CD4-positive, alpha-beta T cell (primary cell): ENCODE data around the gene ERF. TPM values are rescaled to one million over a fixed set of nuclear protein-coding genes. Genes with fewer than 3 reads are reported as not detected.
A peak's percentile ranks its signal among the peaks of the same experiment; 100 is the strongest.

ENCODE experiments used
- ATAC-seq: fragments of 200-7000 bp; cut with Tn5 transposase; one replicate; pipeline ENCODE4 v1.10.0; 2022; ENCODE audit warnings: mild to moderate bottlenecking; ENCODE audit not compliant: poor library complexity
- CTCF ChIA-PET: fragments of 350-600 bp; sonication (Branson Sonifier 250); formaldehyde crosslinking; loops from one replicate; lab custom pipeline; 2021; ENCODE audit warnings: antibody characterized with exemption, inconsistent platforms; lab: Charles Lee
- POLR2A ChIA-PET: fragments of 350-600 bp; sonication (Branson Sonifier 250); formaldehyde crosslinking; loops from one replicate; lab custom pipeline; 2021; ENCODE audit warnings: antibody characterized with exemption, inconsistent platforms; lab: Charles Lee
- DNase-seq, 14 experiments: peaks; one replicate each; pipeline ENCODE4 v3.0.0-alpha.2; 2013 to 2020; ENCODE audit warnings: mixed read lengths in 2 of 14
- H3K27ac ChIP-seq, 2 donors: one replicate each; pipeline versions ENCODE4 v1.5.1 to v1.7.0; 2013; ENCODE audit warnings: low read length in 2 of 2, low read depth in 1 of 2, mild to moderate bottlenecking in 1 of 2
- H3K27me3 ChIP-seq, 2 experiments: 1 replicate in 1 of 2; 2 replicates in 1 of 2; pipeline versions ENCODE4 v1.6.1 to v1.7.0; 2013; ENCODE audit warnings: low read length in 2 of 2, control low read depth in 1 of 2, mild to moderate bottlenecking in 1 of 2, moderate library complexity in 1 of 2; ENCODE audit not compliant: insufficient read depth in 2 of 2, control insufficient read depth in 1 of 2
- H3K36me3 ChIP-seq: one replicate; pipeline ENCODE4 v1.6.1; 2013; ENCODE audit warnings: low read length, control low read depth; ENCODE audit not compliant: insufficient read depth
- H3K4me1 ChIP-seq: one replicate; pipeline ENCODE4 v1.6.1; 2013; ENCODE audit warnings: low read length, control low read depth; ENCODE audit not compliant: insufficient read depth
- H3K4me3 ChIP-seq: one replicate; pipeline ENCODE4 v1.5.1; 2013; ENCODE audit warnings: mild to moderate bottlenecking, low read length, moderate library complexity
- H3K9me3 ChIP-seq, 2 experiments: 1 replicate in 1 of 2; 2 replicates in 1 of 2; pipeline versions ENCODE4 v1.6.1 to v1.7.0; 2013; ENCODE audit warnings: low read length in 2 of 2, mild to moderate bottlenecking in 2 of 2, control low read depth in 1 of 2, moderate library complexity in 1 of 2; ENCODE audit not compliant: control insufficient read depth in 1 of 2, insufficient read depth in 1 of 2
- H3K27ac Mint-ChIP-seq: one replicate; pipeline ENCODE4 v1.8.0; 2020; ENCODE audit warnings: mixed read lengths
- H3K27me3 Mint-ChIP-seq: one replicate; pipeline ENCODE4 v1.8.0; 2021; ENCODE audit warnings: mixed read lengths
- H3K36me3 Mint-ChIP-seq: one replicate; pipeline ENCODE4 v1.8.0; 2021; ENCODE audit warnings: low read depth, mixed read lengths
- H3K4me1 Mint-ChIP-seq: one replicate; pipeline ENCODE4 v1.8.0; 2021; ENCODE audit warnings: low read depth, mixed read lengths
- H3K4me3 Mint-ChIP-seq: one replicate; pipeline ENCODE4 v1.8.0; 2020; ENCODE audit warnings: mild to moderate bottlenecking, mixed read lengths
- H3K9me3 Mint-ChIP-seq: one replicate; pipeline ENCODE4 v1.8.0; 2020; ENCODE audit warnings: mixed read lengths
- CTCF ChIP-seq: fragments of 200-600 bp; IDR thresholded peaks from one replicate; pipeline ENCODE4 v1.8.0; 2022; ENCODE audit warnings: antibody characterized with exemption, mild to moderate bottlenecking
- intact Hi-C, 2 experiments: fragments of 100-400 bp; cut with DNase I in 1 of 2; cut with micrococcal nuclease in 1 of 2; formaldehyde crosslinking; loops; one replicate each; pipeline versions ENCODE4 v1.15.1 to v1.9.0; 2023 to 2025; cut with DNase I, micrococcal nuclease
- total RNA-seq, 174 experiments: library from RNA in 2 of 174; stranded (reverse) in 2 of 174; gene quantifications; one replicate each; pipeline ENCODE4 v1.2.3 and lab custom pipeline; 2021 to 2026

Gene ERF
- total RNA-seq, 2 experiments from 2014 or later, result 105 to 113 TPM

GRCh38 chr19:42214810-42215485, 40.0 kb downstream of the ERF start:
- Histone ChIP-seq H3K9me3 (no peaks in the 10 kb centered on the region), H3K27ac (peak overlapping the region; percentile 15 to 49), H3K4me3 (peak overlapping the region; percentile 67), H3K36me3 (peaks cover 51% of the 10 kb centered on the region), H3K4me1 (peaks cover 76% of the 10 kb centered on the region), H3K27me3 (no peaks in the 10 kb centered on the region)
- ChIA-PET CTCF (interaction anchor here (1.3 kb wide), 1 partner anchor 30 kb away, joined by 4 read pairs; no protein-coding TSS in a partner anchor), POLR2A (interaction anchor here (1.0 to 6.5 kb wide), 4 partner anchors 9 to 38 kb away, joined by 4 to 70 read pairs (median 9); no protein-coding TSS in a partner anchor)
- Mint-ChIP-seq H3K36me3 (peaks cover 64% of the 10 kb centered on the region), H3K4me1 (peaks cover 68% of the 10 kb centered on the region), H3K4me3 (peak overlapping the region; percentile 99), H3K27me3 (no peaks in the 10 kb centered on the region), H3K27ac (peak overlapping the region; percentile 93), H3K9me3 (no peaks in the 10 kb centered on the region)
- no peak for TF ChIP-seq CTCF
- DNase-seq (no peak), ATAC-seq (no peak)
- intact Hi-C loops, result loop anchor here (5.0 kb wide), 1 partner anchor 38 kb away; no protein-coding TSS in a partner anchor

GRCh38 chr19:42212886-42213285, 42.0 kb downstream of the ERF start:
- Mint-ChIP-seq H3K4me3 (peak overlapping the region; percentile 99), H3K27me3 (no peaks in the 10 kb centered on the region), H3K4me1 (peaks cover 70% of the 10 kb centered on the region), H3K36me3 (peaks cover 82% of the 10 kb centered on the region), H3K9me3 (no peaks in the 10 kb centered on the region), H3K27ac (peak overlapping the region; percentile 93)
- no peaks in the 10 kb centered on the region for H3K9me3 ChIP-seq
- H3K4me1 ChIP-seq, result peaks cover 73% of the 10 kb centered on the region
- ChIA-PET POLR2A (interaction anchor here (6.5 kb wide), 1 partner anchor 12 kb away, joined by 70 read pairs; no protein-coding TSS in a partner anchor), CTCF (no interaction called here)
- H3K4me3 ChIP-seq, result no peak overlapping the region
- DNase-seq, result peak in 1 of 14 experiments; percentile 25
- intact Hi-C loops, result no loop called here
- H3K36me3 ChIP-seq, result peaks cover 72% of the 10 kb centered on the region
- H3K27me3 ChIP-seq, result no peaks in the 10 kb centered on the region
- no peak for TF ChIP-seq CTCF
- no peak for ATAC-seq
- H3K27ac ChIP-seq, result peak overlapping the region in 1 of 2 donors; percentile 25

- TF ChIP-seq CTCF, result no peak
- Histone ChIP-seq H3K27me3 (no peaks in the 10 kb centered on the region), H3K36me3 (peaks cover 93% of the 10 kb centered on the region), H3K9me3 (no peaks in the 10 kb centered on the region), H3K27ac (no peak overlapping the region), H3K4me3 (no peak overlapping the region), H3K4me1 (peaks cover 88% of the 10 kb centered on the region)
- H3K27me3 Mint-ChIP-seq, result no peaks in the 10 kb centered on the region
- ATAC-seq (no peak), DNase-seq (no peak)
- ChIA-PET CTCF (no interaction called here), POLR2A (no interaction called here)
- H3K9me3 Mint-ChIP-seq, result no peaks in the 10 kb centered on the region
- intact Hi-C loops, result no loop called here
- peaks cover 91% of the 10 kb centered on the region for H3K36me3 Mint-ChIP-seq
- H3K27ac Mint-ChIP-seq, result peak overlapping the region; percentile 89
- peaks cover 67% of the 10 kb centered on the region for H3K4me1 Mint-ChIP-seq
- H3K4me3 Mint-ChIP-seq, result no peak overlapping the region
These were observed 46.3 kb downstream of the ERF start for GRCh38 chr19:42208612-42209011.
